ENCODE results near the gene TLCD4. TPM values are rescaled to one million over a fixed set of nuclear protein-coding genes. Genes with fewer than 3 reads are reported as not detected.

The TLCD4 gene
- total and polyA plus RNA-seq, 9 donors: 1.1 to 10.8 (median 6.2) TPM

GRCh38 chr1:95093296-95093695 lies 23.9 kb upstream of the TLCD4 start:
- H3K4me3 ChIP-seq: no peak overlapping the region
- no peaks in the 10 kb centered on the region for H3K4me1 ChIP-seq (ENCODE audit: insufficient read depth)
- H3K27me3 ChIP-seq: no peaks in the 10 kb centered on the region
- 34 to 73% (median 63%) methylated on average over 1 of the region's 1 CpG for WGBS, 3 donors
- TF ChIP-seq EP300 (IDR thresholded peaks at IDR 0.05) (no peak), CTCF (IDR thresholded peaks at IDR 0.05) (no peak), POLR2A (IDR thresholded peaks at IDR 0.05) (no peak)
- intact Hi-C loops (cut with DNase I): no loop called here
- H3K36me3 ChIP-seq: no peaks in the 10 kb centered on the region
- no peak for DNase-seq
- H3K9me3 ChIP-seq: no peaks in the 10 kb centered on the region
- no peak overlapping the region for H3K27ac ChIP-seq

DNA sequence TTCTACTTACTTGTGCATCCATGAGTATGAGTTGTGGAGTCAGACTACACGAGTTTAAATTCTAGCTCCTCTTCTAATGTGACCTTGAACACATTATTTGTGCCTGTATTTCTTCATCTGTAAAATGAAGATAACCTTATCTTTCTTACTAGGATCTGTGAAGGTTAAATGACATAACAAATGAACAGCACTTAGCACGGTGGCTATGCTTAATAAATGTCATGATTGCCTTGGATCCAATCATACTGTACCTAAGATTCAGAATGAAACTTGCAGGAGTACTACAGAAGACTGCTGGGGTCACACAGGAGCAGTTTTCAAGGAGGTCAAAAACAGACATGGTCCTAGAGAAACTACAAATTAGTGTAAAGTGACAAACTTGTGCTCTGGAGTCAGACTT lies 22.2 kb upstream of the TLCD4 start:
- TF ChIP-seq CTCF (IDR thresholded peaks at IDR 0.05): no peak
- H3K4me1 ChIP-seq (ENCODE audit: insufficient read depth): no peaks in the 10 kb centered on the region
- DNase-seq: no peak
- no peaks in the 10 kb centered on the region for H3K9me3 ChIP-seq
- no peak overlapping the region for H3K27ac ChIP-seq
- H3K4me3 ChIP-seq: no peak overlapping the region
- WGBS, 3 donors: 12 to 25% (median 24%) methylated on average over 2 of the region's 2 CpGs
- intact Hi-C loops (cut with DNase I): no loop called here
- no peaks in the 10 kb centered on the region for H3K36me3 ChIP-seq
- no peaks in the 10 kb centered on the region for H3K27me3 ChIP-seq

DNA sequence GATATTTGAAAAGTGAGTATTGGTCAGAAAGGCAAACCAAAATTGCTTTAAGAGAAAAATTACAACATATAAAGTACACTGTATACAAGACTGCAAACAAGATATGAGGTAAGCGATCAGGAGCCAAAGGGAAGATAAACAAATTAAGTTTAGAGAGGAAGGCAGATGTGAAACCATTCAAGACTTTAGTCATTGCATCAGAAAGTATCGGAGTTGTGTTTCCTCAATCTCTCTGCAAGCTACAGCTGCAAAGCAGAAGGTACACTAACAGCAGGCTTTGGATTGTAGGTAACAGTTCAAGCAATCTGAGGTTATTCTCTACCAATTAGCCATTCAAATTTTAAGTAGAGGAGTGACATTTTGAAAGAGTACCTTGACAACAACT lies 21.3 kb upstream of the TLCD4 start:
- no peak overlapping the region for H3K4me3 ChIP-seq
- intact Hi-C loops (cut with DNase I): no loop called here
- H3K36me3 ChIP-seq: no peaks in the 10 kb centered on the region
- H3K4me1 ChIP-seq (ENCODE audit: insufficient read depth): no peaks in the 10 kb centered on the region
- H3K27me3 ChIP-seq: no peaks in the 10 kb centered on the region
- no peaks in the 10 kb centered on the region for H3K9me3 ChIP-seq
- no peak for DNase-seq
- TF ChIP-seq CTCF (IDR thresholded peaks at IDR 0.05) (no peak), POLR2A (IDR thresholded peaks at IDR 0.05) (no peak), EP300 (IDR thresholded peaks at IDR 0.05) (no peak)
- 69 to 79% (median 70%) methylated on average over 2 of the region's 2 CpGs for WGBS, 3 donors
- H3K27ac ChIP-seq: no peak overlapping the region

- no peak overlapping the region for H3K4me3 ChIP-seq
- intact Hi-C loops (cut with DNase I): no loop called here
- TF ChIP-seq CTCF (IDR thresholded peaks at IDR 0.05) (no peak), EP300 (IDR thresholded peaks at IDR 0.05) (no peak), POLR2A (IDR thresholded peaks at IDR 0.05) (no peak)
- no peaks in the 10 kb centered on the region for H3K4me1 ChIP-seq (ENCODE audit: insufficient read depth)
- no peak for DNase-seq
- no peaks in the 10 kb centered on the region for H3K27me3 ChIP-seq
- H3K27ac ChIP-seq: no peak overlapping the region
- no peaks in the 10 kb centered on the region for H3K36me3 ChIP-seq
- WGBS, 3 donors: 83 to 84% (median 84%) methylated on average over 6 of the region's 6 CpGs
- no peaks in the 10 kb centered on the region for H3K9me3 ChIP-seq
These were observed 20.8 kb upstream of the TLCD4 start for GRCh38 chr1:95096218-95096841.

All from ovary (tissue), 9 donors.